ENCODE results near the gene GALNT5. TPM values are rescaled to one million over a fixed set of nuclear protein-coding genes. Genes with fewer than 3 reads are reported as not detected.

The GALNT5 gene
- total and polyA plus RNA-seq, 10 of the 15 experiments (the other 5 are each of a cell fraction or from before 2014, with no cell fraction given), result under 0.01 to 0.25 (median 0.03) TPM; not detected in 4

DNA sequence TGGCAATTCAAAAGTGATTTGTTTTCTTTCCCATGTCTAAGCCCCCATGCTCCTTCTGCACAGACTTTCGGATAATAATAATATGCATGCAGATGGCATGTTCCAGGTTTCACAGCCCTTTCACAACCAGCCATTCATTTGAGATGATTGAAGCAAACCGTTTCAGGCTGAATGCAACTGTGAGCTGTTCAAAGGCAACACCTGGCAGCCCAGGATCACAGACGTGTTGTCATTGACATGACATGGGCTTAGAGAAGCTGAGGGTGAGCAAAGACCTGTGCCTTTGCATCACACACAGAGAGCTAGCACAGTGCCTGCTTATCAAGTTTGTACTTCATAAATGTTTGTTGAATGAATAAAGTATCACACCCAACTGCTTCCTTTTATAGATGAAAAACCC lies 80.5 kb downstream of the GALNT5 start:
- H3K4me1 ChIP-seq (ENCODE audit: control insufficient read depth, insufficient read depth, low read length), result no peaks in the 10 kb centered on the region
- H3K27me3 ChIP-seq (replicated peaks in 1 of 2; ENCODE audit: control insufficient read depth in 2 of 2, insufficient read depth in 2 of 2, low read length in 1 of 2), result no peaks in the 10 kb centered on the region
- ChIA-PET POLR2A (no interaction called here), SMC1A (ENCODE audit: uncharacterized antibody, unreplicated experiment) (interaction anchor here (1.0 to 12.6 kb wide), 8 partner anchors 11 to 202 kb away, joined by 3 to 165 read pairs (median 13); partner anchors contain the start of gene ERMN), RAD21 (ENCODE audit: unreplicated experiment) (interaction anchor here (0.9 to 4.2 kb wide), 3 partner anchors 11 to 75 kb away, joined by 3 to 29 read pairs (median 12); partner anchors contain the start of gene ERMN), CTCF (interaction anchor here (1.1 to 13.5 kb wide), 13 partner anchors 9 to 153 kb away, joined by 3 to 208 read pairs (median 43); partner anchors contain the start of gene ERMN)
- 90% methylated on average over 3 of the region's 3 CpGs for WGBS (ENCODE audit: insufficient coverage, insufficient replicate concordance, low lambda C conversion rate, missing lambda C conversion rate)
- intact Hi-C loops (cut with micrococcal nuclease; ENCODE audit: unreplicated experiment), result no loop called here
- H3K4me2 ChIP-seq (ENCODE audit: control insufficient read depth, insufficient read depth), result no peak overlapping the region
- peaks cover 3% of the 10 kb centered on the region; the same call in 1 of the 3 replicates for H3K9me3 ChIP-seq (replicated peaks; ENCODE audit: control insufficient read depth, insufficient read depth, low read length)
- no peak overlapping the region for H3K4me3 ChIP-seq
- H2AFZ ChIP-seq (ENCODE audit: control insufficient read depth, low read depth, low read length), result no peak overlapping the region
- H3K9ac ChIP-seq (ENCODE audit: control insufficient read depth, insufficient read depth, low read length), result no peak overlapping the region
- no peak overlapping the region for H3K27ac ChIP-seq (ENCODE audit: control insufficient read depth, insufficient read depth)
- in situ Hi-C loops (cut with MboI), result no loop called here
- no peaks in the 10 kb centered on the region for H4K20me1 ChIP-seq (ENCODE audit: control insufficient read depth, insufficient read depth)
- no peak for ATAC-seq
- no peak for DNase-seq (ENCODE audit: low read depth, low spot score)
- no TSS peak for BruUV-seq (replicated peaks)
- no peaks in the 10 kb centered on the region for H3K36me3 ChIP-seq (ENCODE audit: control insufficient read depth in 2 of 2, insufficient read depth in 2 of 2, low read length in 1 of 2)
- no peak for TF ChIP-seq ZBED1 (IDR thresholded peaks at IDR 0.05; ENCODE audit: borderline replicate concordance)
- TF ChIP-seq, protein P1, sequence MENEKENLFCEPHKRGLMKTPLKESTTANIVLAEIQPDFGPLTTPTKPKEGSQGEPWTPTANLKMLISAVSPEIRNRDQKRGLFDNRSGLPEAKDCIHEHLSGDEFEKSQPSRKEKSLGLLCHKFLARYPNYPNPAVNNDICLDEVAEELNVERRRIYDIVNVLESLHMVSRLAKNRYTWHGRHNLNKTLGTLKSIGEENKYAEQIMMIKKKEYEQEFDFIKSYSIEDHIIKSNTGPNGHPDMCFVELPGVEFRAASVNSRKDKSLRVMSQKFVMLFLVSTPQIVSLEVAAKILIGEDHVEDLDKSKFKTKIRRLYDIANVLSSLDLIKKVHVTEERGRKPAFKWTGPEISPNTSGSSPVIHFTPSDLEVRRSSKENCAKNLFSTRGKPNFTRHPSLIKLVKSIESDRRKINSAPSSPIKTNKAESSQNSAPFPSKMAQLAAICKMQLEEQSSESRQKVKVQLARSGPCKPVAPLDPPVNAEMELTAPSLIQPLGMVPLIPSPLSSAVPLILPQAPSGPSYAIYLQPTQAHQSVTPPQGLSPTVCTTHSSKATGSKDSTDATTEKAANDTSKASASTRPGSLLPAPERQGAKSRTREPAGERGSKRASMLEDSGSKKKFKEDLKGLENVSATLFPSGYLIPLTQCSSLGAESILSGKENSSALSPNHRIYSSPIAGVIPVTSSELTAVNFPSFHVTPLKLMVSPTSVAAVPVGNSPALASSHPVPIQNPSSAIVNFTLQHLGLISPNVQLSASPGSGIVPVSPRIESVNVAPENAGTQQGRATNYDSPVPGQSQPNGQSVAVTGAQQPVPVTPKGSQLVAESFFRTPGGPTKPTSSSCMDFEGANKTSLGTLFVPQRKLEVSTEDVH (IDR thresholded peaks at IDR 0.05; ENCODE audit: low read depth, partially characterized antibody), result no peak
- TF ChIP-seq HCFC1 (IDR thresholded peaks at IDR 0.05; ENCODE audit: low read length), result no peak
- TF ChIP-seq MEF2A (IDR thresholded peaks at IDR 0.05; ENCODE audit: insufficient read depth, low read depth, low read length), result no peak
- no peak for TF ChIP-seq CEBPB (IDR thresholded peaks at IDR 0.05; ENCODE audit: borderline replicate concordance in 1 of 2, low read depth in 2 of 2, low read length in 2 of 2)
- TF ChIP-seq SREBF2 (IDR thresholded peaks at IDR 0.05; ENCODE audit: low read length), result no peak
- no peak for TF ChIP-seq KAT2A (conservative IDR thresholded peaks at IDR 0.05; ENCODE audit: control insufficient read depth, low read depth, low read length)
- no peak for TF ChIP-seq NFYB (IDR thresholded peaks at IDR 0.05; ENCODE audit: insufficient read depth, low read depth, low read length)
- no peak for TF ChIP-seq IKZF1 (conservative IDR thresholded peaks at IDR 0.05)
- no peaks in the 10 kb centered on the region for H3K79me2 ChIP-seq (ENCODE audit: control insufficient read depth, insufficient read depth, low read length)
- no peak for FAIRE-seq

Data from GM12878 (cell line).